Smooth muscle cell of the brain vasculature (primary cell): ENCODE results near the gene HSF5.

Source experiments
- DNase-seq: peaks from one replicate; pipeline ENCODE4 v3.0.0-alpha.2; 2012; ENCODE audit warnings: low read depth, low spot score

HSF5 gene

DNA sequence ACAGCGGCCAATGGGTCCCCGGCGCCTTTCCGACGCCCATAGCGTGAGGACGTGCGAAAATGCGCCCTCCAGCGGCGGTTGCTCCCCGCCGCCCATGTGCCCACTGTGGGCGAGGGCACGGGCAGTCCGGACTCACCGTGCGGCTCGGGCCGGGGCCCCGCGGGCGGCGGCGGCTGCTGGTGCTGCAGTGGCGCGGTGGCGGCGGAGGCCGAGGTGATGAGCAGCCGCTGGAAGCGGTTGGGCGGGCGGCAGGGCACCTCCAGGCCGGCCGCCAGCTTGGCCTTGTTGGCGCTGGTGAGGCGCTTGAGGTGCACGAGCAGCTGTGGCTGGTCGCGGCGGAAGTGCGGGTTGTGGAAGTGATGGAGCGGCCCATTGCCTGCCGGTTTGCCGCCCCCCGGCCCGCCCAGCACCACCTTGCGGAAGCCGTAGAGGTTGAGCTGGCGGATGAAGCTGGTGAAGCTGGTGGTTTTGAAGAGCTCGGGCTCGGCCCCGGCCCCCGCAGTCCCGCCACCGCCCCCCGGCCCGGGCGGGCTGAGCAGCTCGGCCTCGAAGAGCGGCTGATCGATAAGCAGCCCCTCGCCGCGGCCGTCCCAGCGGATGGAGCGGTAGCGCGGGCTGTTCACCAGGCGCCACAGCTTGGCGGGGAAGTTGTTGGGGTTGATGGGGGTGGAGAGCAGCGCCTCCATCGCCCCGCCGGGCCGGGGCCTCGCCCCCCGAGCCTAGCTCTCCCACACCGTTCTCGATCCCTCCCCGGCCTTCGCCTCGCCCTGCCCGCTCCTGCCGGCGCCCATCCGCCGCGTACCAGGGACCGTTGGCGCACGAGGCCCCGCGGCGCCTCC lies at the start of gene HSF5:
TSS of gene HSF5 (minus strand) at position 820 of the 839 bp plus-strand sequence. CDS start at position 686, 134 bp downstream.
- no peak for DNase-seq

GRCh38 chr17:58537266-58537665 lies 49.1 kb upstream of the HSF5 start:
- DNase-seq, result no peak

- no peak for DNase-seq
These were observed 48.3 kb upstream of the HSF5 start for GRCh38 chr17:58536542-58536941.

GRCh38 chr17:58535431-58535830 lies 47.2 kb upstream of the HSF5 start:
- no peak for DNase-seq

- no peak for DNase-seq
These were observed 46.8 kb upstream of the HSF5 start for GRCh38 chr17:58534901-58535421.

DNA sequence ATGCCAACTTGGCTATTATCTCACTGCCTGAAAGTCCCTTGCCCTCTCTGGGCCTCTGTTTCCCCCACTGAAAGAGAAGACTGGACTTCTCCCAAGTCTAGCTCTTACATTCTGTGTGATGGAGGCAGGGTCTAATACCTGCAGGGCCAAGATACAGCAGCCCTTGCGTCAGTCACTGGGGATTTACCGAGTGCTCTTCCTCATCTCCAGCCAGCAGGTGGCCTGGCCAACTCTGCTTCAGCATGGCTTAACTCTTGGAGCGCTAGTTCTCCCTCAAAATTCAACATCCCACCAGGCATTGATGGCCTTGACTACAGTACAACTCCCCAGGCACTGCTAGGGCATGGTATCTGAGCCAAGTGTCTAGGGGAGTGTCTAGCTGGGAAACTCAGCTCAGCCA lies 46.1 kb upstream of the HSF5 start:
- no peak for DNase-seq

GRCh38 chr17:58533616-58534188 lies 45.5 kb upstream of the HSF5 start:
- no peak for DNase-seq

- no peak for DNase-seq
These were observed 44.3 kb upstream of the HSF5 start for GRCh38 chr17:58532555-58532951.

DNA sequence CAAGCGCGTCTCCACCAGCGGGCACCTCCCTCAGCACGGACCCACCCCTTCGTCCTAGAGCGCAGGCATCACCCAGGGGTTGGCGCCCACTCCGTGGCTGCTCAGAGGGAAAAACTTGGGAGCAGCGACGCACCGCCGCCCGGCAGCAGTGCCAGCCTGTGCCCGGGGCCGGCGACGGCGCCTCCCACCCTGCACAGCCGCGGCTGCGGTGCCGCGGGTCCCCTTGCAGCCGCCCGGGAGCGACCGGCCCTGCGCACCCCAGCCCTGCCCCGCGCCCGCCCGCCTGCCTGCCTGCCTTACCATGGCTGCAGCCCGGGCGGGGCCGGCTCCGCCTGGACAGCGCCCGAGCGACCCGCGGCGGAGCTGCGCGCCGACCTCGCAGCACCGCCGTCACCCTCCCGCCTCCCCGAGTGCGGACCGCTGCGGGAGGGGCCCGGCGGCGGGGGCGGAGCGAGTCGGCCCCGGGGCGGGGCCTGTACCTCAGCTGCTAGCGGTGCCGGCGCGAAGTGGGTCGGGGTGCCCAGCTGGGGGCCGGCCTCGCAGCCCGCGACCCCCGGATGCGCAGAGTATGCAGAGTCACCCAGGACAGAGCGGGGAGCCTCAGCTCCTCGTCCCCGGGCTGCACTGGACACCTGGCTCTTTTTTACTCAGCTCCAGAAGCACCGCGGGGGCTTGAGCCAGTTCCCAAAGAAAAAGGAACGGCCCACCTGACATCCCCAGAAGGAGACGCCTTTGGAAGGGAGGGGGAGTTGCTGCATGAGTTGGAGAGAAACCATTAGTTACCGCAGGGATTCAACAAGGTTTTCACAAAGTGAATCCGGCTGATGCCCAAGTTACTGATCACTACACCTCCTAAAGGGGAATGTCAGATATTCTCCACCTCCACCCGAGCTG lies 43.7 kb upstream of the HSF5 start:
- no peak for DNase-seq

- DNase-seq, result no peak
These were observed 42.9 kb upstream of the HSF5 start for GRCh38 chr17:58531122-58531521.

DNA sequence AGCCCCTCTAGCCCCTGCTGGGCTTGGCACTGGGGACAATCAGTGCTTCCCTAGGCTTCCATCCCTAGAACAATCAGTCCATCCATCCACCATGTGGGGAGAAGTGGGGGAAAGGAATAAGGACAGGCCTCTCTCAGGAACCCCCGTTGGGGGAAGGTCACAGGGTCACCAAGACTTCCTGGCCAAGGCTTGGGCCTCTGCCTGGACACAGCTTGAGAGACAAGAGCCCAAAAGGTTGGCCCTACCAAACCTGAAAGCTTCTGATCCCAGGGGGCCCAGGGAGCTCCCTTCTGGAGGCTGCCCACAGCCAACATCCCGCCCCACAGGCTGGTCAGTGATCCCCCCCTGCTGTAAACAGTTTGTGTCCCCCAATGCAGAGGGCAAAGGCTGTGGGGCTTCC lies 42.4 kb upstream of the HSF5 start:
- DNase-seq, result no peak

GRCh38 chr17:58529275-58529674 lies 41.1 kb upstream of the HSF5 start:
- DNase-seq, result no peak

DNA sequence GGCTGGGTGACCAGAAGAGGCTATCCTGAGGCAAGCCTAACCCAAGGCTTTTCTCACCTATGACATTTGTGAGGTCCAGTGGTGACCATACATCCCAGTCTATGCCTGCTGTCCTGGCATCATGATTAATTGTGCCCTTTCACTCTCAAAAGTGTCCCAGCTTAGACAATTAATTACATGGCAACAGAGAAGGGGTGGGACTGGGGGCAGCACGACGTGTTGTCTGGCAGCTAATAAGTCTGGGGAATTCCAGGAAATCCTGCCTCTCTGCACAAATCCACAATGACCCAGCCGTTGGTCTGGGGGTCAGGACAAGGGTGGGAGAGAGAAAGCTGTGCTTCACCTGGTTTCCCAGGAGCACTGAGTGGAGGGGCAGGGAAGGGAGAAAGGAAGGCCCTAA lies 40.2 kb upstream of the HSF5 start:
- no peak for DNase-seq

- DNase-seq, result no peak
These were observed 39.7 kb upstream of the HSF5 start for GRCh38 chr17:58527949-58528348.

- no peak for DNase-seq
These were observed 39.1 kb upstream of the HSF5 start for GRCh38 chr17:58527306-58527705.

GRCh38 chr17:58525239-58525638 lies 37.0 kb upstream of the HSF5 start:
- DNase-seq, result peak; percentile 45

DNA sequence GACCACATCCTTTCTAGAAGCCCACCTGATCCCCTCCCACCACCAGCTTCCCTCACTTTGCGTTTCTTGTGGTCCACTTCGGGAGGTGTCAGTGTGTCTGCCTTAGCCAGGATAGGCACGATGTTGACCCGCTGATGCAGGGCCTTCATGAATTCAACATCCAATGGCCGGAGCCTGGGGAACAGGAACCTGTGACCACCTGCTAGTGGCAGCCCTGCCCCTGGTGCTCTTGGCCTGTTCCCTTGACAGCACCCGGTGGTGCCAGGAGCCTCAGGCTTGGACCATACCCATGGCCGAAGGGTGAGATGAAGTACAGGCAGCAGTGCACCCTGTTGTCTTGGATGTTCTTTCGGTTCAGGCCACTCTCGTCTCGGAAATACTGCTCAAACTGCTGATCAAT lies 33.5 kb upstream of the HSF5 start:
- no peak for DNase-seq

DNA sequence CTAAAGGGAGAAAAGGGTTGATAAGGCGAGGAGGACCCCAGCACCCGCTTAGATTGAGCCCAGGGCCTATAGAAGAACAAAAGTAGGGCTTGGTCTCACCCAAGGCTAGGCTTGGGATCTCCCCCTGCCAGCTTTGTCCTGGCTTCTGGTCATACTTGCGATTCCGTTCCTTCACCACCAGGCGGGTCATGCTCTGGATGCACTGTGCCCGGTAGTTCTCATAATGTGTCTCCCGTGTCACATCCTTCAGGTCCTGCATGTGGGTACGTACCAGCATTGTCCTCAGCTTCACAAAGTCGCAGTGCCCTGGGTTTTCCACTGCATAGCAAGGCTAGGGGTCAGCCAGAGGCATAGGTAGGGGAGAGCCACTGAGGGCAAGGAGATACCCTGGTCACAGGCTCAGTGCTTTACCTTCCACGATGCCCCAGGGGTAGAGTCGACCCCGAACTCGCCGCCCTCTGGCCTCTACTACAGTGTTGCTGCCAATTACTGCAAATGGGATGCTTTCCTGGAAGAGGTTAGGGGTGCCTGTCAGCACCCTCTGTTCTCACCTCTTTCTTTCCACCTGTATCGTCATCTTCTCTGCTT lies 32.7 kb upstream of the HSF5 start:
- no peak for DNase-seq

DNA sequence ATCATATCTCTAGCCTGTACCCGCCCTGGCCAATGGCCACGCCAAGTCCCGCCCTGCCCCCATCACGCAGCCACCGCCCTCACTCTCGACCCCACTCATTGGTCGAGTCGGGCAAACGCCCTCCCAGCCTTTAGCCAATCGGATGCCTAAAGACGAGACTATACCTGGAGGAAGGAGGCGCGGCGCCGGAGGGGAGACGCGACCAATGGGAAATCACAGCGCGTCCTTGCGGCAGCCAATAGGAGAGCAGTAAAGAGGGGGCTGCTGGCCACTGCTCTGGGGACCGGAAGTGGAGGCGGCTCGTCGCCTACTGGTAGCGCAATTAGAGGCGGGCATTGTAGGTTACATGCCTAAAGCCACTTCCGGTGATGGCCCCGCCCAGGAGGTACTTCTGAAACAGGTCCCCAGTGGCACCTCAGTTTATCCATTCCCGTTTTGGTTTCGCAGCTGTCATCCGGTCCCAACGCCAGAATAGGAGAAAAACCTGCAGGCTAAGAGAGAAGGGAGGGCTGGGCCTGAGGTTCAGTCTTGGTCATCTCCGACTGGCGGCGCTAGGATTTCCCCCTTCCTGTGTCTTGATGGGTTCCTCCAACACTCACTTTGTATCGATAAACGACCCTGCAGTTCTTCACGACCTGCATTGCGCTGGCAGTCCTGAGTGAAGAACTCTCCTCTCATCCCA lies 29.9 kb upstream of the HSF5 start:
- DNase-seq, result peak; percentile 99

DNA sequence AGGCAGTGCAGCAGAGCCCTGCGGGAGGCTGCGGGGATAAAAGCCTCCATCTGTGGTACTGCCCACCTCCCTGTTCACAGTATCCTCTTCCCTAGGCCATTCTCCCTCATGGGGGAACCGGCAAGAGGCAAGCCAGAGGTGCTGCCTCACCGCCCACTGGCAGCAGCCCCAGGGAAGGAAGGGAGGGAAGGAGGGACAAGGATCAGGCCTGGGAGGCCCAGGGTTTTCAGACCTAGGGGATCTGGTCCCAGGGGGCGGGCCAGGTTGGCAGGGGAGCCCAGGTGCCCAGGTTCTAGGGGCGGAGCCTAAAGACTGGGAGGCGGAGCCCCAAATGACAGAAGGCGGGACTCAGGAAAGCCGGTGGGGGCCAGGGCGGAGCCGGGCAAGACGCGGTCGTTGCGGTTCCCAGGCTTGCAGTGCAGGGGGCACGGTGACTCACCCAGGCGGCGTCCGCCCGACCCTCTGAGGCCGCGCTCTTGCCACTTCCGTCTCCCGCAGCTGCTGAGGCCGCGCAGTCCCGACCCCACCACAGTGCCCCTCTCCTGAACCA lies 29.2 kb upstream of the HSF5 start:
- no peak for DNase-seq
